ENCODE measurements around the gene SSH2. TPM values are rescaled to one million over a fixed set of nuclear protein-coding genes. Genes with fewer than 3 reads are reported as not detected.

Gene SSH2
- total and polyA plus RNA-seq, 4 donors: 7.5 to 14.1 (median 11.2) TPM

DNA sequence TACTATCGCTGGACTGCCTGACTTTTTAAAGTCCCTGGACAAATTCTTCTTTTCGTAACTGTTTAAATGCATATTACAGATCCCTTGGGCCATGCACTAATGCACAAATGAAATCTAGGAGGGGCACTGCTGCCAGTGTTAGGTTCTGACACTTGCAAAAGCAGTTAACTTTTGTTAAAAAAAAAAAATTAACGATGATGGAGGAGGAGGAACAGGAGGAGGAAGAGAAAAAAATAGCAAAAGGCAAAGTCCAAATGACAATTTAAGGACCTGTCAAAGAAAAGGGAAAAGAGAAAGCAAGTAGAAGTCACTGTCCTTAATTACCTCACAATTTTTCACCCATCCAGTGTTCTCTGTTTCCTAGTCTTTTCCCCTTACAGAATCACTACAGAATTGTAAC is 209.5 kb downstream of the SSH2 start:
- no peaks in the 10 kb centered on the region for H3K9me3 ChIP-seq (ENCODE audit: control insufficient read depth in 4 of 4, low read length in 3 of 4)
- no peaks in the 10 kb centered on the region for H3K27me3 ChIP-seq (ENCODE audit: control insufficient read depth in 4 of 4, insufficient read depth in 4 of 4, low read length in 3 of 4)
- H3K9ac ChIP-seq (ENCODE audit: low read depth in 1 of 2, low read length in 2 of 2): no peak overlapping the region
- 76% methylated on average over 3 of the region's 3 CpGs for WGBS
- no peak for TF ChIP-seq FOXA2 (IDR thresholded peaks at IDR 0.05)
- no peak for TF ChIP-seq TAF1 (conservative IDR thresholded peaks at IDR 0.05)
- TF ChIP-seq SP1 (IDR thresholded peaks at IDR 0.05): no peak
- TF ChIP-seq EGR1 (IDR thresholded peaks at IDR 0.05; ENCODE audit: low read depth in 2 of 2): no peak
- TF ChIP-seq, protein P1, sequence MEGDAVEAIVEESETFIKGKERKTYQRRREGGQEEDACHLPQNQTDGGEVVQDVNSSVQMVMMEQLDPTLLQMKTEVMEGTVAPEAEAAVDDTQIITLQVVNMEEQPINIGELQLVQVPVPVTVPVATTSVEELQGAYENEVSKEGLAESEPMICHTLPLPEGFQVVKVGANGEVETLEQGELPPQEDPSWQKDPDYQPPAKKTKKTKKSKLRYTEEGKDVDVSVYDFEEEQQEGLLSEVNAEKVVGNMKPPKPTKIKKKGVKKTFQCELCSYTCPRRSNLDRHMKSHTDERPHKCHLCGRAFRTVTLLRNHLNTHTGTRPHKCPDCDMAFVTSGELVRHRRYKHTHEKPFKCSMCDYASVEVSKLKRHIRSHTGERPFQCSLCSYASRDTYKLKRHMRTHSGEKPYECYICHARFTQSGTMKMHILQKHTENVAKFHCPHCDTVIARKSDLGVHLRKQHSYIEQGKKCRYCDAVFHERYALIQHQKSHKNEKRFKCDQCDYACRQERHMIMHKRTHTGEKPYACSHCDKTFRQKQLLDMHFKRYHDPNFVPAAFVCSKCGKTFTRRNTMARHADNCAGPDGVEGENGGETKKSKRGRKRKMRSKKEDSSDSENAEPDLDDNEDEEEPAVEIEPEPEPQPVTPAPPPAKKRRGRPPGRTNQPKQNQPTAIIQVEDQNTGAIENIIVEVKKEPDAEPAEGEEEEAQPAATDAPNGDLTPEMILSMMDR (IDR thresholded peaks at IDR 0.05; ENCODE audit: low read depth, low read length, missing input control): no peak
- TF ChIP-seq, protein P2, sequence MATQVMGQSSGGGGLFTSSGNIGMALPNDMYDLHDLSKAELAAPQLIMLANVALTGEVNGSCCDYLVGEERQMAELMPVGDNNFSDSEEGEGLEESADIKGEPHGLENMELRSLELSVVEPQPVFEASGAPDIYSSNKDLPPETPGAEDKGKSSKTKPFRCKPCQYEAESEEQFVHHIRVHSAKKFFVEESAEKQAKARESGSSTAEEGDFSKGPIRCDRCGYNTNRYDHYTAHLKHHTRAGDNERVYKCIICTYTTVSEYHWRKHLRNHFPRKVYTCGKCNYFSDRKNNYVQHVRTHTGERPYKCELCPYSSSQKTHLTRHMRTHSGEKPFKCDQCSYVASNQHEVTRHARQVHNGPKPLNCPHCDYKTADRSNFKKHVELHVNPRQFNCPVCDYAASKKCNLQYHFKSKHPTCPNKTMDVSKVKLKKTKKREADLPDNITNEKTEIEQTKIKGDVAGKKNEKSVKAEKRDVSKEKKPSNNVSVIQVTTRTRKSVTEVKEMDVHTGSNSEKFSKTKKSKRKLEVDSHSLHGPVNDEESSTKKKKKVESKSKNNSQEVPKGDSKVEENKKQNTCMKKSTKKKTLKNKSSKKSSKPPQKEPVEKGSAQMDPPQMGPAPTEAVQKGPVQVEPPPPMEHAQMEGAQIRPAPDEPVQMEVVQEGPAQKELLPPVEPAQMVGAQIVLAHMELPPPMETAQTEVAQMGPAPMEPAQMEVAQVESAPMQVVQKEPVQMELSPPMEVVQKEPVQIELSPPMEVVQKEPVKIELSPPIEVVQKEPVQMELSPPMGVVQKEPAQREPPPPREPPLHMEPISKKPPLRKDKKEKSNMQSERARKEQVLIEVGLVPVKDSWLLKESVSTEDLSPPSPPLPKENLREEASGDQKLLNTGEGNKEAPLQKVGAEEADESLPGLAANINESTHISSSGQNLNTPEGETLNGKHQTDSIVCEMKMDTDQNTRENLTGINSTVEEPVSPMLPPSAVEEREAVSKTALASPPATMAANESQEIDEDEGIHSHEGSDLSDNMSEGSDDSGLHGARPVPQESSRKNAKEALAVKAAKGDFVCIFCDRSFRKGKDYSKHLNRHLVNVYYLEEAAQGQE (IDR thresholded peaks at IDR 0.05): no peak
- no peak for TF ChIP-seq HNF4A (conservative IDR thresholded peaks at IDR 0.05)
- TF ChIP-seq, protein P3, sequence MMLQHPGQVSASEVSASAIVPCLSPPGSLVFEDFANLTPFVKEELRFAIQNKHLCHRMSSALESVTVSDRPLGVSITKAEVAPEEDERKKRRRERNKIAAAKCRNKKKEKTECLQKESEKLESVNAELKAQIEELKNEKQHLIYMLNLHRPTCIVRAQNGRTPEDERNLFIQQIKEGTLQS (IDR thresholded peaks at IDR 0.05): no peak
- TF ChIP-seq RAD21 (IDR thresholded peaks at IDR 0.05): no peak
- TF ChIP-seq, protein P4, sequence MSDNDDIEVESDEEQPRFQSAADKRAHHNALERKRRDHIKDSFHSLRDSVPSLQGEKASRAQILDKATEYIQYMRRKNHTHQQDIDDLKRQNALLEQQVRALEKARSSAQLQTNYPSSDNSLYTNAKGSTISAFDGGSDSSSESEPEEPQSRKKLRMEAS (IDR thresholded peaks at IDR 0.05): no peak
- TF ChIP-seq NR2F2 (IDR thresholded peaks at IDR 0.05): no peak
- no peak for DNase-seq (ENCODE audit: low spot score)
- H3K4me3 ChIP-seq (ENCODE audit: low read depth in 1 of 3, low read length in 3 of 3): no peak overlapping the region
- no peak overlapping the region for H3K27ac ChIP-seq (ENCODE audit: low read depth in 1 of 2, low read length in 2 of 2)
- H3K36me3 ChIP-seq (ENCODE audit: control insufficient read depth in 4 of 4, insufficient read depth in 3 of 4, low read depth in 1 of 4, low read length in 3 of 4): no peaks in the 10 kb centered on the region
- peaks cover 0 to 3% (median 0%) of the 10 kb centered on the region in 4 donors for H3K4me1 ChIP-seq (ENCODE audit: control insufficient read depth in 4 of 4, insufficient read depth in 4 of 4, low read length in 3 of 4)

DNA sequence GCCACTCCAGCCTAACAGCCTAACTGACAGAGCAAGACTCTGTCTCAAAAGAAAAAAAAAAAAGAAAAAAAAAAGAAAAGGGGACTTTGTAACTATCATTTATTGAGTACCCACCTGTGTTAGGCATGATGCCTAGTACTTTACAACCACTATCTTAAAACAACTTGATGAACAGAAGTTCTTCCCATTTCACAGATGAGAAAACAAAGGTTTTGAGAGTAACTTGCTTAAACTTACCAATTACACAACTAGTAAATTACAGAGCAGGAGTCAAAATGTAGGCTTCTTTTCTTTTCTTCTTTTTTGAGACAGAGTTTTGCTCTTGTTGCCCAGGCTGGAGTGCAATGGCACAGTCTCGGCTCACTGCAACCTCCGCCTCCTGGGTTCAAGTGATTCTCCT is 210.6 kb downstream of the SSH2 start:
- Histone ChIP-seq H3K9ac (ENCODE audit: low read depth in 1 of 2, low read length in 2 of 2) (no peak overlapping the region), H3K27ac (ENCODE audit: low read depth in 1 of 2, low read length in 2 of 2) (no peak overlapping the region), H3K4me3 (ENCODE audit: low read depth in 1 of 3, low read length in 3 of 3) (no peak overlapping the region), H3K36me3 (ENCODE audit: control insufficient read depth in 4 of 4, insufficient read depth in 3 of 4, low read depth in 1 of 4, low read length in 3 of 4) (no peaks in the 10 kb centered on the region), H3K9me3 (ENCODE audit: control insufficient read depth in 4 of 4, low read length in 3 of 4) (no peaks in the 10 kb centered on the region), H3K27me3 (ENCODE audit: control insufficient read depth in 4 of 4, insufficient read depth in 4 of 4, low read length in 3 of 4) (no peaks in the 10 kb centered on the region), H3K4me1 (ENCODE audit: control insufficient read depth in 4 of 4, insufficient read depth in 4 of 4, low read length in 3 of 4) (peaks cover 0 to 3% (median 0%) of the 10 kb centered on the region in 4 donors)
- WGBS: 100% methylated on average over 2 of the region's 2 CpGs
- DNase-seq (ENCODE audit: low spot score): no peak
- no peak for TF ChIP-seq GABPA (IDR thresholded peaks at IDR 0.05 in 1 of 2, conservative IDR thresholded peaks at IDR 0.05 in 1 of 2)
- TF ChIP-seq, protein P1 (IDR thresholded peaks at IDR 0.05; ENCODE audit: low read depth, low read length, missing input control): no peak
- TF ChIP-seq JUND (IDR thresholded peaks at IDR 0.05): no peak
- TF ChIP-seq NR2F2 (IDR thresholded peaks at IDR 0.05): no peak
- TF ChIP-seq, protein P2 (IDR thresholded peaks at IDR 0.05): no peak
- TF ChIP-seq RXRA (IDR thresholded peaks at IDR 0.05): no peak
- TF ChIP-seq HNF4G (IDR thresholded peaks at IDR 0.05): no peak
- TF ChIP-seq FOXA1 (IDR thresholded peaks at IDR 0.05): no peak
- TF ChIP-seq FOXA2 (IDR thresholded peaks at IDR 0.05): no peak
- TF ChIP-seq TAF1 (conservative IDR thresholded peaks at IDR 0.05): no peak
- TF ChIP-seq YY1 (IDR thresholded peaks at IDR 0.05): no peak
- TF ChIP-seq, protein P5, sequence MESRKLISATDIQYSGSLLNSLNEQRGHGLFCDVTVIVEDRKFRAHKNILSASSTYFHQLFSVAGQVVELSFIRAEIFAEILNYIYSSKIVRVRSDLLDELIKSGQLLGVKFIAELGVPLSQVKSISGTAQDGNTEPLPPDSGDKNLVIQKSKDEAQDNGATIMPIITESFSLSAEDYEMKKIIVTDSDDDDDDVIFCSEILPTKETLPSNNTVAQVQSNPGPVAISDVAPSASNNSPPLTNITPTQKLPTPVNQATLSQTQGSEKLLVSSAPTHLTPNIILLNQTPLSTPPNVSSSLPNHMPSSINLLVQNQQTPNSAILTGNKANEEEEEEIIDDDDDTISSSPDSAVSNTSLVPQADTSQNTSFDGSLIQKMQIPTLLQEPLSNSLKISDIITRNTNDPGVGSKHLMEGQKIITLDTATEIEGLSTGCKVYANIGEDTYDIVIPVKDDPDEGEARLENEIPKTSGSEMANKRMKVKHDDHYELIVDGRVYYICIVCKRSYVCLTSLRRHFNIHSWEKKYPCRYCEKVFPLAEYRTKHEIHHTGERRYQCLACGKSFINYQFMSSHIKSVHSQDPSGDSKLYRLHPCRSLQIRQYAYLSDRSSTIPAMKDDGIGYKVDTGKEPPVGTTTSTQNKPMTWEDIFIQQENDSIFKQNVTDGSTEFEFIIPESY (IDR thresholded peaks at IDR 0.05): no peak
- TF ChIP-seq, protein P3 (IDR thresholded peaks at IDR 0.05): no peak
- no peak for TF ChIP-seq HNF4A (conservative IDR thresholded peaks at IDR 0.05)
